Tibial nerve (tissue), 4 donors: ENCODE measurements around the gene LAMTOR5. TPM values are rescaled to one million over a fixed set of nuclear protein-coding genes. Genes with fewer than 3 reads are reported as not detected.
A peak's percentile ranks its signal among the peaks of the same experiment; 100 is the strongest.
"Not testable (repeated sequence)": the region's sequence is repeated elsewhere in the genome, so short reads cannot be mapped to it uniquely, and the experiment has no call there.

ENCODE experiments used
- DNase-seq, 2 donors: peaks; one replicate each; pipeline ENCODE4 v3.0.0-alpha.2; 2019; ENCODE audit warnings: low spot score in 2 of 2
- H3K27ac ChIP-seq, 4 donors: fragments of 200-600 bp; sonication (generic) in 3 of 4; one replicate each; pipeline ENCODE4 v1.5.1; 2017 to 2019; ENCODE audit warnings: mild to moderate bottlenecking in 1 of 4
- H3K27me3 ChIP-seq, 2 donors: fragments of 200-600 bp; sonication (generic) in 1 of 2; one replicate each; pipeline versions ENCODE4 v1.5.1 to v1.6.0; 2017 to 2019
- H3K36me3 ChIP-seq, 3 donors: fragments of 200-600 bp; sonication (generic); one replicate each; pipeline ENCODE4 v1.5.1; 2018 to 2019
- H3K4me1 ChIP-seq, 4 donors: fragments of 200-600 bp; sonication (generic) in 3 of 4; one replicate each; pipeline ENCODE4 v1.5.1; 2017 to 2019
- H3K4me3 ChIP-seq, 4 donors: fragments of 200-600 bp; sonication (generic) in 3 of 4; one replicate each; pipeline ENCODE4 v1.5.1; 2017 to 2019; ENCODE audit warnings: mild to moderate bottlenecking in 1 of 4, moderate library complexity in 1 of 4
- H3K9me3 ChIP-seq, 4 donors: fragments of 200-600 bp; sonication (generic) in 3 of 4; one replicate each; pipeline ENCODE4 v1.5.1; 2017 to 2019
- EP300 ChIP-seq, 2 donors: sonication (generic); formaldehyde crosslinking; IDR thresholded peaks; one replicate each; pipeline ENCODE4 v1.6.1; 2017; ENCODE audit warnings: antibody characterized with exemption in 2 of 2, mild to moderate bottlenecking in 1 of 2
- POLR2A ChIP-seq, 2 donors: fragments of 450-650 bp; IDR thresholded peaks; one replicate each; pipeline ENCODE4 v1.6.1; 2017; ENCODE audit warnings: antibody characterized with exemption in 2 of 2, mild to moderate bottlenecking in 2 of 2, moderate library complexity in 2 of 2
- WGBS, 2 donors: methylation state at CpG; one replicate each; pipeline ENCODE4 v1.1.5; 2018; 5-methylcytosine and 5-hydroxymethylcytosine counted together
- total RNA-seq, 4 donors: library from RNA; depleted of rRNA; stranded (reverse); fragments of >200 nt; gene quantifications; one replicate each; pipeline ENCODE4 v1.1.0, GENCODE V29; 2016
- TF ChIP-seq, protein P1 (sequence below), 5 experiments: fragments of 200-600 bp in 3 of 5; fragments of 450-650 bp in 2 of 5; sonication (generic) in 3 of 5; IDR thresholded peaks; one replicate each; pipeline ENCODE4 v1.5.1; 2016 to 2019; ENCODE audit warnings: antibody characterized with exemption in 5 of 5, mild to moderate bottlenecking in 3 of 5, moderate library complexity in 2 of 5

LAMTOR5 gene
- total RNA-seq, 4 donors from 2014 or later: 62.6 to 74.7 (median 67.7) TPM

DNA sequence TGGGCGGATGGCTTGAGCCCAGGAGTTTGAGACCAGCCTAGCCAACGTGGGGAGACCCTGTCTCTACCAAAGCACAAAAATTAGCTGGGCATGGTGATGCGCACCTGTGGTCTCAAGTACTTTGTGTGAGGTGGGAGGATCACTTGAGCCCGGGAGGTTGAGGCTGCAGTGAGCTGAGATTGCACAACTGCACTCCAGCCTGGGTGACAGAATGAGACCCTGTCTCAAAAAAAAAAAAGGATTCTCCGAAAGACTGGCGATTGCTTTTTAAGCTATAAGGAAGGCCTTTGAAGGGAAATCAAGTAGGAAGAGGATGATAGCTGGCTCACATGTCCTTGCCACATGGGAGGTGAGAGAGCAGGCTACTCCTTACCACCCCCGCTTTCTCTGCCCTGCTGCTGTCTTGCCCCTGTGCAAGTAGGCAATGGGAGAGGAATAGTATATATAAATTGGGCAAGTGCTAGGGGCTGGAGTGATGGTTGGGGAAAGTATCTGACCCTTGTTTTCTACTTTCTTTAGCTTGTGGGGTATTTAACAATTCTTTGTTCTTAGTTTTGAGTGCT is 3.8 kb upstream of the LAMTOR5 start:
- H3K36me3 ChIP-seq: no peaks in the 10 kb centered on the region
- TF ChIP-seq, protein P1, sequence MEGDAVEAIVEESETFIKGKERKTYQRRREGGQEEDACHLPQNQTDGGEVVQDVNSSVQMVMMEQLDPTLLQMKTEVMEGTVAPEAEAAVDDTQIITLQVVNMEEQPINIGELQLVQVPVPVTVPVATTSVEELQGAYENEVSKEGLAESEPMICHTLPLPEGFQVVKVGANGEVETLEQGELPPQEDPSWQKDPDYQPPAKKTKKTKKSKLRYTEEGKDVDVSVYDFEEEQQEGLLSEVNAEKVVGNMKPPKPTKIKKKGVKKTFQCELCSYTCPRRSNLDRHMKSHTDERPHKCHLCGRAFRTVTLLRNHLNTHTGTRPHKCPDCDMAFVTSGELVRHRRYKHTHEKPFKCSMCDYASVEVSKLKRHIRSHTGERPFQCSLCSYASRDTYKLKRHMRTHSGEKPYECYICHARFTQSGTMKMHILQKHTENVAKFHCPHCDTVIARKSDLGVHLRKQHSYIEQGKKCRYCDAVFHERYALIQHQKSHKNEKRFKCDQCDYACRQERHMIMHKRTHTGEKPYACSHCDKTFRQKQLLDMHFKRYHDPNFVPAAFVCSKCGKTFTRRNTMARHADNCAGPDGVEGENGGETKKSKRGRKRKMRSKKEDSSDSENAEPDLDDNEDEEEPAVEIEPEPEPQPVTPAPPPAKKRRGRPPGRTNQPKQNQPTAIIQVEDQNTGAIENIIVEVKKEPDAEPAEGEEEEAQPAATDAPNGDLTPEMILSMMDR (IDR thresholded peaks at IDR 0.05): no peak
- TF ChIP-seq EP300 (IDR thresholded peaks at IDR 0.05) (no peak), POLR2A (IDR thresholded peaks at IDR 0.05) (no peak)
- no peaks in the 10 kb centered on the region for H3K27me3 ChIP-seq
- no peaks in the 10 kb centered on the region for H3K9me3 ChIP-seq
- no peak overlapping the region for H3K27ac ChIP-seq
- peaks cover 0 to 30% (median 7%) of the 10 kb centered on the region in 4 donors for H3K4me1 ChIP-seq
- WGBS, 2 donors: 78% methylated on average over 7 of the region's 7 CpGs
- DNase-seq: no peak
- no peak overlapping the region for H3K4me3 ChIP-seq

DNA sequence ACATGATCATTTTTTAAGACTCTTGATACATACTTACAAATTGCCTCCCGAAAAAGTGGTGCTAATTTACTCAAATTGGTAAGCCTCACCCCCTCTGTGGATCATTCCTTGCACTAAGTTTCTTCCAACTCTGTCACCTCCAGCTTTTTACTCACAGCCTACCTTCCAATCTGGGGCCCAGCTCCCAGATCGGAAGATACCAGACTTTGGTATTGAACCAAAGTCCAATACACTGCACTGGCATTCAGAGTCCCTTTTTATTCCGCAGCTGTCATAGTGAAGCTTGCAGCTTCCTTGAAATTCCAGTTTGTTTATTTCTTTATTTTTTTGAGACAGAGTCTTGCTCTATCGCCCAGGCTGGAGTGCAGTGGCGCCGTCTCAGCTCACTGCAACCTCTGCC is 1.8 kb upstream of the LAMTOR5 start:
- Histone ChIP-seq H3K27me3 (no peaks in the 10 kb centered on the region), H3K36me3 (peaks cover 0 to 12% (median 0%) of the 10 kb centered on the region in 3 donors), H3K4me3 (no peak overlapping the region), H3K4me1 (peaks cover 0 to 39% (median 10%) of the 10 kb centered on the region in 4 donors), H3K27ac (no peak overlapping the region), H3K9me3 (no peaks in the 10 kb centered on the region)
- TF ChIP-seq POLR2A (IDR thresholded peaks at IDR 0.05): no peak
- TF ChIP-seq EP300 (IDR thresholded peaks at IDR 0.05): no peak
- TF ChIP-seq, protein P1 (IDR thresholded peaks at IDR 0.05): no peak
- DNase-seq: no peak
- 92 to 98% methylated on average over 6 of the region's 6 CpGs for WGBS, 2 donors

DNA sequence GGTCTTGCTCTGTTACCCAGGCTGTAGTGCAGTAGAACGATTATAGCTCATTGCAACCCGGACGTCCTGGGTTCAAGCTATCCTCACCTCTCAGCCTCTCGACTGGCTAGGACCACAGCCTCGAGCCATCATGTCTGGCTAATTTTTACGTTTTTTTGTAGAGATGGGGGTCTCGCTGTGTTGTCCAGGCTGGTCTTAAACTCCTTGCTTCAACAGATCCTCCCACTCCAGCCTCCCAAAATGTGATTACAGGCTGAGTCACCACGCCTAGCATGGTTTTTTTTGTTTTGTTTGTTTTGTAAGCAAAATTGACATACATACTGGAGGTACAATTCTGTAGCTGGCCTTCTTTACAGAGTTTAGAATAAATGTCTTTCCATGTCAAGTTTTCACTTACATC is 994 bp upstream of the LAMTOR5 start:
- Histone ChIP-seq H3K9me3 (no peaks in the 10 kb centered on the region), H3K27ac (peak overlapping the region in 3 of 4 donors; percentile 98 to 99 (median 99)), H3K36me3 (peaks cover 0 to 21% (median 0%) of the 10 kb centered on the region in 3 donors), H3K27me3 (no peaks in the 10 kb centered on the region), H3K4me1 (peaks cover 0 to 38% (median 10%) of the 10 kb centered on the region in 4 donors), H3K4me3 (peak overlapping the region in 3 of 4 donors; percentile 79 to 99 (median 93))
- no peak for TF ChIP-seq EP300 (IDR thresholded peaks at IDR 0.05)
- TF ChIP-seq POLR2A (IDR thresholded peaks at IDR 0.05): no peak
- TF ChIP-seq, protein P1 (IDR thresholded peaks at IDR 0.05): no peak
- WGBS, 2 donors: 85 to 87% methylated on average over 8 of the region's 8 CpGs
- no peak for DNase-seq

DNA sequence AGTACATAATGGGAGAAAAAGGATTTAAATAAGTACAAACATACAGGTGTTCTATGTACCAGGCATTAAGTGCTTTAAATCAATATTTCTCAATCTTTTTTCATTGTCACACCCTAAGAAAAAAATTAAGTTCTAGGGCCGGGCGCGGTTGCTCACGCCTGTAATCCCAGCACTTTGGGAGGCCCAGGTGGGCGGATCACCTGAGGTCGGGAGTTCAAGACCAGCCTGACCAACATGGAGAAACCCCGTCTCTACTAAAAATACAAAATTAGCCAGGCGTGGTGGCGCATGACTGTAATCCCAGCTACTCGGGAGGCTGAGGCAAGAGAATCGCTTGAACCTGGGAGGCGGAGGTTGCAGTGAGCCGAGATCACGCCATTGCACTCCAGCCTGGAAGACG is 1.1 kb downstream of the LAMTOR5 start:
- H3K36me3 ChIP-seq: peaks cover 0 to 41% (median 12%) of the 10 kb centered on the region in 3 donors
- WGBS, 2 donors: 68 to 69% methylated on average over 15 of the region's 15 CpGs
- H3K4me3 ChIP-seq: peak overlapping the region; percentile 79 to 99 (median 96)
- peaks cover 0 to 38% (median 10%) of the 10 kb centered on the region in 4 donors for H3K4me1 ChIP-seq
- not testable (repeated sequence) for H3K9me3 ChIP-seq, H3K27me3 ChIP-seq, DNase-seq
- peak overlapping the region in 3 of 4 donors; percentile 98 to 99 (median 99) for H3K27ac ChIP-seq

DNA sequence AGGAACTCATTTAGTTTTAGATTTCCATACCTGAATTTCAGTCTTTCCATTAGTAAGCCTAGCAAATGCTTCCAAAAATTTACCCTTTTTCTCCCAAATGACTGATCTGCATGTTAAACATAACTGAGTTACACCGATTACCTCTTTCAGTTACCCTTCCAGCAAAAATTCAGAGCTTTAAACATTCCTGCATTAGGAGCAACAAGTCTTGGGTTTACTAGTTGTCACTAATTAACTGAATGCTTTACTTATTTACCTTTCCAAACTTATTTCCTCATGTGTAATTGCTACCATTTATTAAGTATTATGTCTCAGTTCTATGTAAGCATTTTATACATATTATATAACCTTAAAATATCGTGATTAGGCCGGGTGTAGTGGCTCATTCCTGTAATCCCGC is 3.1 kb downstream of the LAMTOR5 start:
- 93 to 94% methylated on average over 4 of the region's 4 CpGs for WGBS, 2 donors
- peaks cover 0 to 62% (median 16%) of the 10 kb centered on the region in 3 donors for H3K36me3 ChIP-seq
- peaks cover 0 to 36% (median 10%) of the 10 kb centered on the region in 4 donors for H3K4me1 ChIP-seq
- H3K27ac ChIP-seq: no peak overlapping the region
- H3K27me3 ChIP-seq: no peaks in the 10 kb centered on the region
- no peak overlapping the region for H3K4me3 ChIP-seq
- no peak for DNase-seq
- TF ChIP-seq POLR2A (IDR thresholded peaks at IDR 0.05) (no peak), EP300 (IDR thresholded peaks at IDR 0.05) (no peak)
- TF ChIP-seq, protein P1 (IDR thresholded peaks at IDR 0.05): no peak
- H3K9me3 ChIP-seq: no peaks in the 10 kb centered on the region
